HG02763 (cell line): ENCODE measurements around the gene CCDC197.
A peak's percentile ranks its signal among the peaks of the same experiment; 100 is the strongest.

Experiments
- ATAC-seq: cut with Tn5 transposase; IDR thresholded peaks from one replicate; pipeline ENCODE4 v1.9.1; 2021; ENCODE audit warnings: mild to moderate bottlenecking, moderate library complexity; ENCODE audit not compliant: unreplicated experiment

The CCDC197 gene

DNA sequence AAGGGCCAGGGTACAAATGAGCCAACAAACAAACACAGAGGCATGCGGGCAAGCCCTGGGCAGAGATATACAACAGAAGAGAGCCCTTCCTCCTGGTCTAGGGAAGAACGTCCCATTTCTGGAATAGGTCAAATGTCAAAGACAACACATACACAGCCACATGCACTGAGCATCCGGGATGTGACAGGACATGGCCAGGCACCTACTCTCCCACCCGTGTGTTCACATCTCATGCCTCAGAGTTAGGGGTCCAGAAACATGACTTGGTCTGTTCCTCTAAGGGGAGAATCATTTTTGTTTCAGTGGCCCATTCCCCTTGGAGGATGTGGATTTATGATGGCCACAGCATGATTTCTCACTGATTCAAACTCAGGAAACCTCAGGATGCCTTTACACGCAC lies 19.9 kb upstream of the CCDC197 start:
- ATAC-seq = no peak

DNA sequence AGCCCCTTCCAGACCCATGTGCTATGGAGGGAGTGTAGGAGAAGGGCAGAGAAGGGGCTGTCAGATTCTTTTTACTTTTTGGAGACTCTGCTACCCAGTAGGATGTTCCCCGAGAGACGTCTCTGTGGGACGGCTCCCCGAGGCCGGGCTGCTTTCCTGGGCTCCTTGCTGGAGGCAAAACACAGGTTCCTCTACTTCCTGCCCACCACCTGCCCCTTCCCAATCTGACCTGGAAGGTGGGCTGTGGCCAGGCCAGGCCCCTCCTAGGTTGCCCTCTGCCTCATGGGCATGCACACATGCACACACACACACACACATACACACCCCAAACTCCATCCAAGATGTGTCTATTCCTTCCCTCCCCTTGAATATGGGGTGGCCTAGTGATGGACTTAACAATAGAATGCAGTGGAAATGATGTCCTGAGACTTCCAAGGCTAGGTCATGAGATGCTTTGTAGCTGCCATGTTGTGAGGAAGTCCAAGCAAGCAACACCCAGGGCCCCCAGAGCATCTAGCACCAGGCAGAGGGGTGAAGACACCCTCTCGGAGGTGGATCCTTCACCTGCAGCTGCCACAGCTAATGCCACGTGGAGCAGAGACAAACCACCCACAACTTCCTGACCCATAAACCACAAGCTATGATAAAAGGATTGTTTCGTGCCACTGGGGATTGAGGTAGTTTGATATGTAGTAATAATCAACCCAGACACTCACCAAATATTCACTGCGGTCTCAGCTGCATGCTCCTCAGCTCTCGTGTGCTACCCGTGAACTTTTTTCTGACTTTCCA lies 19.1 kb upstream of the CCDC197 start:
- ATAC-seq = peak; percentile 48

DNA sequence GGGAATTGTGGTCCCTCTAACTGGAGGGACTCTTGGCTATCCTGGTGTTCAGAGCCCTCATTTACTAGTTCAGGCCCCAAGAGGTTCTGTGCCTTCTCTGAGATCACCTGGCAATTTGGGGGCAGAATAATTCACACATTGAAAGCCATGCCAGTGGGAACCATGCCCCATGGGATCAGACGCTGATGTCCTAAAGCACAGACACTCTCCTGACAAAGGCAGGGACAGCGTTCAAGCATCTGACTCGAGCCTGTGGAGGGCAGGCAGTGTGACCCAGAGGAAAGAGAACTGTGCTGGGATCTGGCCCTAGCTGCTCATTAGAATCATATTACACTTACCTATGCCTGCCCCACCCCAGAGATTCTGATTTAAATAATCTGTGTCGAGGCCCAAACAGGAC lies 18.4 kb upstream of the CCDC197 start:
- ATAC-seq = no peak

DNA sequence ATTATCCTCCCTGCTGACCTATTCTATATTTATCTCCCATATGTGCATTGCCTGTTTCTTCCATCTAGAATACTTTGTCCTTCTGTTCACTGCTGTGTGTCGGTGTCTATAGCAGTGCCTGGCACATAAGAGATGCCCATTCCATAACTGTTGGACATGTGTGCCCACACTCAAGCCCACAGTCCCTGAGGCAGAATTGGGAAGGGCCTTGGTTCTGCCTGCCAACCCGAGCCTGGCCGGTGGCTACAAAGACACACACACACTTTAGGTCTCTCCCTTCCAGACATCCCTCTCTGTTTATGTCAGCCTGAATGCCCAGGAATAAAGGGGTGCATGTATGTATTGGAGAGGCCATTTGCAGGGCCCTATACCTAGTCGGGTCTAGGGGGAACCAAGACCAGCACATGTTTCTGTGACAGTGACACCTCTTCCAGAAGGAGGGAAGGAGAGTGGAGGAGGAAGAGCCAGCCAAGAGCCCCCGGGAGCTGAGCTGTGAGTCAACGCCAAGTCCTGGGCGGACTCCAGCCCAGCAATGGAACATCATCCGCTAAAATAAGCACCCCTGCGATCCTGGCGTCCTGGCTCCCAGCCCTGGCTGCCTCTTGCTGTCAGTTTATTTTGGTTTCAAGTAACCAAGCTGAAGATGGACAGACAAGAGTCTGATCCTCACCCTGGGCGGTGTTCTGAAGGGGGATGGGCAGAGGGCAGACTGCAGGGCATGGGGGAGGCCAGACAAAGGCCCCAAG lies 16.5 kb upstream of the CCDC197 start:
- no peak for ATAC-seq

DNA sequence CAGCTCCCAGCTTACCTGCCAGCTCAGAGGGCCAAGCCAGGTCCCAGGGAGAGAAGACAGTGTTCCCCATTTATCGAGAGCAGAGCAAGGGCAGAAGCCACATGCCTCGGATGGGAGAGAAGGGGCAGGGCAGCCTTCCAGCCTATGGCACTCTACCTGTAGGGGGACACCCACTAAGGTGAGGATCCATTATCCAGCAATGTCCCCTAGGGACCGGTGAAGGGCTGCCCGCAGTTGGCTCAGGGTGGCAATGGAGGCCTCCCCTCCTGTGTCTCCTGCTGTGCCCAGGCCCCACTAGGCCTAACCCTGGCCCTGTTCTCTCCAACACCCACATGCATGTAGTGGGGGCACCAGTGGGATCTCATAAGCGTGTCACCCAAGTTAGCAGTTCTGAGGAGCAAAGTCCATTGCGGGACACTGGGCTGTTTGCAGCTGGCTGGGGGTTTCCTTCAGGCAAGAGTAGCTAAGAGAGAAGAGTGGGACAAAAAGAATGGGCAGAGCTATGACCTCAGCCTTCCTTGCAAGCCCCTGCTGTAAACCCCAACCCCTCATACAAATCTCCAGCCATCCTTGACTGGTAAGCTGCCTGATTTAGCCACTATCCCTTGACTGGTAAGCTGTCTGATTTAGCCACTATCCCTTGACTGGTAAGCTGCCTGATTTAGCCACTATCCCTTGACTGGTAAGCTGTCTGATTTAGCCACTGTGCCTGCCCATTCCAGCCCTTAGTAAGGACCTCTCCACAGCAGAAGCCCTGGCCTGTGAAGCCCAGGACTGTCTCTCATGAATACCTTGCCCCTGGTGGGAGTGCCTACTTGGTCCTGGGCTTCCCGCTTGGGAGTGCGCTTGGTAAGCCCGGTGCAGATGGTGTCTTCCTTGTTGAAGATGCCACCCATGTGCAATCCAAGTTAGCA lies 15.5 kb upstream of the CCDC197 start:
- no peak for ATAC-seq

DNA sequence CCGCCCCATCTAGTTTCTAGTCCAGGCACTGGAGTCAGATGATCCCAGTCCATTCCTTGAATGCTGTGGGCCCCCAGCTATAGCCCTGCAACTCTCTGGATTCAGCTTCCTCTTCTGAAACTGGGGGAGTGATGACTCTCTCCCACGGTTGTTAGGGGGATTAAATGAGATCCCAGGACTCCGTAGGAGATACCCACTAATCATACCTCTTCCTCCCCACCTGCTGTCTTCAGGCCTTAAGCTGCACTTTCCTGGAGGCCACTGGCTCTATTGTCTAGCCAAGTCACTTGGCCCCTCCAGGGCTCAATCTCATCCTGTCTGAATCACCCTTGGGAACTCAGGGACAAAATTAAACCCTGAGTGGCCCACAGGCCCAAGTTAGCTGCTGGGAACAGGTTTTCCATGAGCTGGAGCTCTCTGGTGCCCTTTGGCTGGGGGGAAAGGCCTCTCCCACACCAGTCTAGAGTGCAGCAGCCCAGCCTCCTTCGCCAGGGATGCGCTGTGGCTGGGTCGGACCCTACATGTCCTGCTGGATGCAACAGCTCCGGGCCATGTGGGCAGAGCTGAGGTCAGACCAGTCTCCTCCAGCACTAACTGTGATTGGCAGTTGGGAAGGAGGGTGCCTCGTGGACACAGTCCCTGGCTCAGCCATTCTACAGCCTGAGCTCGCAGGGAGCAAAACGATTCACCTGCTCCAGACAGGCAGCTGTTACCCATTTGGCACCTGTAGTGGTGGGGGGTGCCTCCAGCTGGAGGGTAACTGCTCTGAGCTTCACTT lies 14.7 kb upstream of the CCDC197 start:
- no peak for ATAC-seq

DNA sequence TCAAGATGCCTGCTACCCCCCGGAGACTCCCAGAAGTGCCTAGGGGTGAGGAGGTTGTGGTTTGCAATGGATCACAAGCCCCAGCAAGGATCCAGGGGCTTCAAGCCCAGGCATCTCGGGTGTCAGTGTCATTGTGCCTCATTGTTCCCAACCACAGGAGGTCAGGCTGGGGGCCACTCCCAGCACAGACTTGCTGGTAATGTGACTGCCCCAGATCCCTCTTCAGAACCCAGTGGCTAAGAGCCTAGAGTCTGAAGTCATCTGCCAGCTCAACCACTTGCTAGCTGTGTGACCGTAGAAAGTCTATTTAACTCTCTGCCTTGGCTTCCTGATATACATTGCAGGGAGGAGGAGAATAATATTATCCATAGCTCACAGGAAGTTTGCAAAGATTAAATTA lies 13.0 kb upstream of the CCDC197 start:
- no peak for ATAC-seq

DNA sequence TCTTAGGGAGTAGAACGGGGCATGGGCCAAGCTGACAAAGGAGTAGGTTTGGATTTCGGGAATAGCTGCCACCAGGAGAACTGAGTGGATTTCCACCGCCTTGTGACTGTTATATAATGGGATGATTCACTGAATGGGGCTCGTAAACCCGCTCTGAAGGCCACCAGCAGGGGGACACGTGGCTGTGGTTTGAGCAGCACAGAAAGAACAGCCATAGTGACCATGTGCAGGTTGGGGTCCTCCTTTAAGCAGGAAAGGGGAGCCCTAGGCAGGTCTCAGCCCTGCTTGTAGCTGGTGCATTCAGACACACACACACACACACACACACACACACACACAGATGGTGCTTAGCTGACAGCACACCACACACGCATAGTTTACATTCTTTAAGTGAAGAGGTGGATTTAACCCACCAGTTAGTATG lies 12.1 kb upstream of the CCDC197 start:
- ATAC-seq = no peak

DNA sequence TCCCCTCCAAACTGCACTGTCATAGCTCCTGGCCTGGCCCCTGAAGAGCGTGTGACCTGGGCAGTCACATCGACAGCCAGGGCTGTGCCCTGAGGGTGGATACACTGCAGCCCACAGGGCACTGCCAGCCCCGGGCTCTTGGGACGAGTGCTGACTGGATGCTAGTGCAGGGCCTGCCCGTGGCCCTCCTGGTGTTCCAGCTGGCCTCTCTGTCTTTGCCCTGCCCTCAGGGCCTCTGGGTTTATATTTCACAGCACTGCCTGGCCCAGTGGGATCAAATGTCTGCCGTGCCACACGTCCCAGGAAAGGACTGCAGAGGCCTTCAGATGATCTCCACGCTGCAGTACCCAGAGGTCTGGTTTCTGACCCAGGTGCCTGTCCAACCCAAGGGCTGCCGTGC lies 10.1 kb upstream of the CCDC197 start:
- no peak for ATAC-seq

DNA sequence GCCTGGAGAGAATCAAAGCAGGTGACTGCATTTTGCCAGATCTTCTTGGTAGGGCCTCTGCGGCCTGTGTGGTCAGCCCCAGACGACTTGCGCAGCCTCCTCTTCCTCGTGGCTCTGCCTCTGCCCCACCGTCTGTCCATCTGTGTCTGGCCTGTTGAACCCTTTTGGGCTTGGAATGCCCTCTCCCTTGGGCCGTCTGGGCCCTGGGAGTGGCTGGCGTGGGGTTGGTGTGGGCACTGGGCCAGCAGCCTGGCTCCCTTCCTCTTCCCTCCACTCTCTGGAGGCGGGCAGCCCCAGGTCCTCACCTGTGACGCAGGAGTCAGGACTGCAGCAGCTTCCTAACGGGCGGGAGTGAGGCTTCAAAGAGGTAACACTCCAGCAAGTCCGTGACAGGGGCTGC lies 9.7 kb upstream of the CCDC197 start:
- ATAC-seq = no peak

DNA sequence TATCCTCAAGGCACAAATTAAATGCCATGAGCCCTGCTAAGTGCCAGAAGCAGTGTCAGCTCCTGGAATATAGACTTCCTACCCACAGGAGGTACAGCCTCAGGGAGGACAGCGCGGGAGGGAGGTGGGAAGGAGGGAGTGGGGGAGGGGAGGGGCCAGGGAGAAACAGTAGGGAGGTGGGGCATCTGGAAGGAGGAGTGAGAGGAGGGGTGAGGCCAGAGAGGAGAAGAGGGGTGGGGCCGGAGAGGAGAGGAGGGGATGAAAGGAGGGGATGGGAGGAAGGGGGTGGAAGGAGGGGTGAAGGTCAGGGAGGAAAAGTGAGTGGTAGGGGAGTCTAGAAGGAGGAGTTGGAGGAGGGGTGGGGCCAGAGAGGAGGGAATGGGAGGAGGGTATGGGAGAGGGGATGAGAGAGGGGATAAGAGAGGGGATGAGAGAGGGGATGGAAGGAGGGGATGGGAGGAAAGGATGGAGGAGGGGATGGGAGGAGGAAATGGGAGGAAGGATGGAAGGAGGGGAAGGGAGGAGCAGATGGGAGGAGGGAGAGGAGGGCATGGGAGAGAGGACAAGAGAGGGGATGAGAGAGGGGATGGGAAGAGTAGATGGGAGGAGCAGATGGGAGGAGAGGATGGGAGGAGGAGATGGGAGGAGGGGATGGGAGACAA lies 9.2 kb upstream of the CCDC197 start:
- no peak for ATAC-seq

DNA sequence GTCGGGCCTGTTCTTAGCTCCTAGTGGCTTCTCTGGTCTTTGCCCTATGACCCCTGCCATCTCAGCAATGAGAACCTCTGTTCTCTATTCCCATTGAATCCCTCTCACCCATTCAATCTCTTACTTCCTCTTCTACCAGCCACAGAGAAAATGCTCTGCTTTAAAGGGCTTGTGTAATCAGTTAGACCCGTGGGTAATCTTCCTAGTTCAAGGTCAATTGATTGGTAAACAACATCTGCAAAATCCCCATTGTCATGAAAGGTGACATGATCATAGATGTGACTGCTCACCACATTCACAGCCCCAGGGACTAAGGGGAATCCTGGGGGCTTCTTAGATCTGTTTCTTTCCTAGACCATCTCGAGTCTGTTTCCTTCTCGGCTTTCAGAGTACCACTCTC lies 7.2 kb upstream of the CCDC197 start:
- ATAC-seq = peak; percentile 70

DNA sequence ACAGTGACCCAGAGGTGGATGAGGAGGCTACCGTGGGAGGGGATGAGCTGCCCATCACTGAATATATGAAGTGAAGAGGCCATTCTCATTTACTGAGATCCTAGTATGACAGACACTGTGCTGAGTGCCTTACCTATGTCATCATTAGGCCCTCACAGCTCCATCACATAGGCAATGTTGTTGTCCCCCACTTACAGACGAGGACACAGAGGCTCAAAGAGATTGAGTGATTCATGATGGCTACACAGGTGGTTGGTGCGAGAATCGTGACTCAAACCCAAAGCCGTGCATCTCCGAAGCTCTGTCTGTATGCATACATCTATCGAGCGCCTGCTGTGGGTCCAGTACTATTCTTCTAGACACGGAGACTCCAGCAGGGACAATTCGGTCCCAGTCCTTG lies 5.9 kb upstream of the CCDC197 start:
- no peak for ATAC-seq

DNA sequence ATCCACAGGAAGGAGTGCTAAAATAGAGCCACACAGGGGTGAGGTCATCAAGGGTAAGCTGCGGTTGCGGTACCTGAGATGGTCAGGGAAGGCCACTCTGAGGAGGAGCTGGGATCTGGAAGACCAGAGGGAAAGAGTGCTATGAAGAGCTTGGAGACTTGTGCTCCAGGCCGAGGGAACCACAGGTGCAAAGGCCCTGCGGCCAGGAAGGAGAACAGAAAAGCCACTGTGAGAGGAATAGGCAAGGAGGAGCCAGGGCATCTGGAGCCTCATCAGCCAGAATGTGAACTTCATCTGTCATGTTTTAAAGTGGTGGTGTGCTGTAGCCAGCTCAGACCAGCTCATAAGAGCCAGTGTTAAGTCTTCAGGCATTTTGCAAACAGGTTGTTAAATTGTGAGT lies 5.5 kb upstream of the CCDC197 start:
- ATAC-seq = no peak

DNA sequence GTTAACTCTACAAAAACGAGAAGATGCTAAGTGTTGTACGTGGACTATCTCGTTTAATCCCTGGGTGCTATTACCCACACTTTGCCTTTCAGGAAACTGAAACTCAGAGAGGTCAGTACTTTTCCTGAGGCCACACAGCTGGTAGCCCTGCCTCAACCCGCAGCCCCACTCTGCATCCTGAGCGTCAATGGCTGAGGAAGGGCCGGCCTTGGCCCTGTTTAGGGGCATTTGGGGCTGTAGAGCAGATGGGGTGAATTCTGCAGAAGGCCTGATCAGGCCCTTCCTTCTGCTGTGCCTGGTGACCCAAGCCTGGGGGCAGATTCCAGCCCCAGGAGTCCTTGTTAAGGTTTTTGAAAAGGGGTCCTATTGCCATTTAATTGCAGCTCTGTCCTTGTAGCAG lies 3.7 kb upstream of the CCDC197 start:
- no peak for ATAC-seq

DNA sequence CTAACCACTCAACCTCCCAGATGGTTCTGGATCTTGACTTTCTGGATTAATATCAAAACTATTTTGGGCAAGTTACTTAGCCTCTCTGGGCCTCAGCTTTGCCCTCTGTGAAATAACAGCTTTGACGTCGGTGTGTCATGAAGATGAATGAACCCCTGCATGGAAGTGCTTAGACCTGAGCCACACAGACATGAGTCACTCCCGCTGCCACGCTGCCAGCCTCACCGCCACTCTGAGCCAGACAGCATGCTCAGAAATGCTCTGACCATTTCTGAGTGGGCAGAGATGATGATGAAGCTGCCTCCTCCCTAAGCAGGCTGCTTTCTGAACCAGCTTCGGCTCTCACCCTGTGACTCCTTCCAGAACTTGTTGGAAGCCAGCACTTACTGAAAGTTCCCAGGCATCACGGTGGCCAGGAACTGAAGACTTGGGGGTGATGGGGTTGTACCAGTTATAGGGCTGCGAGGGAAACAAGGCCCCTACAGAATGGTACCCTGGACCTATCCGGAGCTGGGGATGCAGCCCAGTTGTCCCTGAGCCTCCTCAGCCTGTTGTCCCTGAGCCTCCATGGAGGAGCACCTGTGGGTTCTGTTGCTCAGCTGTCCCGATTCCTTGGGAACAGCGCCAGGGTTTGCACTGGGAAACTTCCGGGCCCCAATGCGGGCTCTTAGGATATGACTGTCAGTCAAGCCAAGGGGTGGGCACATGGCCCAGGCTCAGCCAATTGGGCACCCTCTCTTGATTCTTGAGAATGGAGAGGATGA lies 2.0 kb upstream of the CCDC197 start:
- ATAC-seq = no peak

DNA sequence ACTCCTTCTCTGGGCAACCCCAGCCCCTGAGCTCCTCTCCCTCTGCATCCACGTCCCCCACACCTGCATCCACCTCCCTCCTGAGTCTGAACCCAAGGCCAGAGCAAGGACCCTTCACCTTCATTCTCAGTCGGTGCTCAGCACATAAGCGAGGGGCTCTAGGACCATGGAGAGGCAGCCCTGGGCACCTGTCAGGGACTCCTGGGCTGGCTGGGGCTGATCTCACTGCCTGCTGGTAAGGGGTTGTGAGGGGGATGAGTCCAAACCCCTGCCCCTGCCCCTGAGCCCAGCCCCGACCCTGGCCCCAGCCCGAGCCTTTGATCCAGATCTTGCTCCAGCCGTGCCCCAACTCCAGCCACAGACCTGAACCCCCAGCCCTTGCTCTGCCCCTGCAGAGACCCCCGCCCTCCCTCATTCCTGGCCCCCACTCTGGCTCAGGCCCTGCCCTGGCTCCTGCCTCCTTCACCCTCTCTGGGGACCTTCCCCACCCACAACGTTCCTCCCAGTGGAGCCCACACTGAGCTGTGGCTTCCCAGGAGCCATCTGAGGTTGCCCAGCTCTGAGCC lies 888 bp upstream of the CCDC197 start:
- no peak for ATAC-seq

DNA sequence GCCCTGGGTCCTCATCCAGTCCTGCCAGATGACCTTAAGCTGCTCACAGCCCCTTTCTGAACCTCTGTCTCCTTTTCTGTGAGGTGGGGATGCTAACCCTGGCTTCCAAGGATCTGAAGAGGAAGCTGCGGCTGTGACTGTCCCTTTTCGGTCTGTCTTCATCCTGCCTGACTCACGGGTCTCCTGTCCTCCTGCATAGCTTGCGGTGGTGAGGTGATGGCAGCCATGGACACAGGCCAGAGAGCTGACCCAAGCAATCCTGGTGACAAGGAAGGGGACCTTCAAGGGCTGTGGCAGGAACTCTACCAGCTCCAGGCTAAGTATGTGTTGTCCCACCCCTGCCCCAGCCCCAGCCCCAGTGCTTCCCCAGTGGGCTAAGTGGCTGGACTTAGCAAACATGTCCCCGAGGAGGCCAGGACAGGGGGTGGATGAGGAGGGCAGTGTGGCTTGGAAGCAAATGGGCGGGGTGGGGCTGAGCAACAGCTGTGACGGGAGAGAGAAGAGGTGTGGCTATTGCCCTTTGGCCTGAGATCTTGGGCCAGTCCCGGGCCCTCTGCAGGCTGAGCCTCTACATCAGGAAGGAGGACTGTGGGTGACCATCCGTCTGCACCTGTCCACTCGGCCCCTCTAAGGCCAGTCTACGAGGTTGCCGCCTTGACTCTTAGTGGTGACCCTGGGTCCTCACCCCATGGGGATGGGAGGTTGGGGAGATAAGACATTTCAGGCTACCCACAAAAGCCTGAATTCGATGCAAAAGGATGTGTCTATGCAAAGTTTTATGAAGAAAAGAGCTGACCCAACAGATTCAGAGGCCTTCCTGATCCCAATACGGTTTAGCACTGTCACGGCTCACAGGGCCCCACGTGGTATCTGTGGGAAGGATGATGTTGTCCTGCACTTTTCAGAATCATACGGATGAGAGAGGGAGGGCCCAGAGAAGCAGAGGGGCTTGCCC lies 1.1 kb downstream of the CCDC197 start:
- ATAC-seq = no peak
